Epithelial cell of esophagus (primary cell): ENCODE measurements around the gene PRDM12.

Source experiments
- DNase-seq: peaks from one replicate; pipeline ENCODE4 v3.0.0; 2010; ENCODE audit warnings: low read depth
- H3K4me3 ChIP-seq: 2 replicates; pipeline ENCODE4 v1.5.1; 2011; ENCODE audit warnings: mild to moderate bottlenecking, low read length, control low read depth
- CTCF ChIP-seq: IDR thresholded peaks from 2 replicates; pipeline ENCODE4 v1.5.1; 2011; ENCODE audit warnings: low read depth, mild to moderate bottlenecking, low read length, control low read depth, inconsistent platforms; ENCODE audit not compliant: insufficient read depth; ENCODE audit errors: missing control alignments

The PRDM12 gene

GRCh38 chr9:130696139-130696650, 31.8 kb downstream of the PRDM12 start:
- no peak for TF ChIP-seq CTCF
- H3K4me3 ChIP-seq, result no peak overlapping the region
- DNase-seq, result no peak

GRCh38 chr9:130696996-130697395, 32.6 kb downstream of the PRDM12 start:
- H3K4me3 ChIP-seq, result no peak overlapping the region
- no peak for TF ChIP-seq CTCF
- DNase-seq, result peak; percentile 63

GRCh38 chr9:130698514-130698913, 34.1 kb downstream of the PRDM12 start:
- no peak overlapping the region for H3K4me3 ChIP-seq
- DNase-seq, result no peak
- TF ChIP-seq CTCF, result no peak

- no peak for DNase-seq
- TF ChIP-seq CTCF, result no peak
- no peak overlapping the region for H3K4me3 ChIP-seq
These were observed 34.7 kb downstream of the PRDM12 start for GRCh38 chr9:130699047-130699446.

GRCh38 chr9:130701059-130702022, 36.9 kb downstream of the PRDM12 start:
- peak; percentile 99 for TF ChIP-seq CTCF
- no peak overlapping the region for H3K4me3 ChIP-seq
- peak; percentile 76 for DNase-seq

- no peak for TF ChIP-seq CTCF
- DNase-seq, result no peak
- H3K4me3 ChIP-seq, result no peak overlapping the region
These were observed 39.1 kb downstream of the PRDM12 start for GRCh38 chr9:130703501-130703900.
